ENCODE results near the gene TBC1D16. TPM values are rescaled to one million over a fixed set of nuclear protein-coding genes. Genes with fewer than 3 reads are reported as not detected.

Gene TBC1D16
- total and polyA plus RNA-seq, 4 donors: 7.3 to 48.5 (median 16.5) TPM

- H3K9me3 ChIP-seq (ENCODE audit: control insufficient read depth in 4 of 4, insufficient read depth in 3 of 4, low read length in 3 of 4): no peaks in the 10 kb centered on the region
- H3K27me3 ChIP-seq (ENCODE audit: control insufficient read depth in 3 of 3, insufficient read depth in 3 of 3, low read length in 2 of 3): no peaks in the 10 kb centered on the region
- TF ChIP-seq CTCF (IDR thresholded peaks at IDR 0.05; ENCODE audit: control extremely low read depth, extremely low read depth): no peak
- peaks cover 0 to 5% (median 0%) of the 10 kb centered on the region in 4 donors for H3K36me3 ChIP-seq (ENCODE audit: control insufficient read depth in 4 of 4, insufficient read depth in 4 of 4, low read length in 4 of 4)
- H3K4me1 ChIP-seq (ENCODE audit: control insufficient read depth in 5 of 5, insufficient read depth in 5 of 5, low read length in 5 of 5): peaks cover 0 to 5% (median under 1%) of the 10 kb centered on the region in 5 donors
- no peak overlapping the region for H3K27ac ChIP-seq (ENCODE audit: low read depth in 1 of 2, low read length in 1 of 2)
- H3K4me3 ChIP-seq: no peak overlapping the region
- DNase-seq: no peak
- 78 to 86% methylated on average over 21 of the region's 21 CpGs for WGBS, 2 donors
- H3K9ac ChIP-seq (ENCODE audit: insufficient read depth in 1 of 2, low read length in 2 of 2): no peak overlapping the region
- no peak for ATAC-seq (ENCODE audit: insufficient read depth, low FRiP score)
These were observed 16.6 kb downstream of the TBC1D16 start for GRCh38 chr17:80018917-80019651.

- no peak overlapping the region for H3K4me3 ChIP-seq
- H3K9me3 ChIP-seq (ENCODE audit: control insufficient read depth in 4 of 4, insufficient read depth in 3 of 4, low read length in 3 of 4): no peaks in the 10 kb centered on the region
- peaks cover 0 to 9% (median 5%) of the 10 kb centered on the region in 4 donors for H3K36me3 ChIP-seq (ENCODE audit: control insufficient read depth in 4 of 4, insufficient read depth in 4 of 4, low read length in 4 of 4)
- DNase-seq: no peak
- H3K9ac ChIP-seq (ENCODE audit: insufficient read depth in 1 of 2, low read length in 2 of 2): no peak overlapping the region
- ATAC-seq (ENCODE audit: insufficient read depth, low FRiP score): no peak
- no peak overlapping the region for H3K27ac ChIP-seq (ENCODE audit: low read depth in 1 of 2, low read length in 1 of 2)
- H3K4me1 ChIP-seq (ENCODE audit: control insufficient read depth in 5 of 5, insufficient read depth in 5 of 5, low read length in 5 of 5): no peaks in the 10 kb centered on the region
- WGBS, 2 donors: 95 to 98% methylated on average over 18 of the region's 18 CpGs
- no peaks in the 10 kb centered on the region for H3K27me3 ChIP-seq (ENCODE audit: control insufficient read depth in 3 of 3, insufficient read depth in 3 of 3, low read length in 2 of 3)
- no peak for TF ChIP-seq CTCF (IDR thresholded peaks at IDR 0.05; ENCODE audit: control extremely low read depth, extremely low read depth)
These were observed 18.3 kb downstream of the TBC1D16 start for GRCh38 chr17:80017226-80018010.

GRCh38 chr17:80012765-80013741 lies 22.6 kb downstream of the TBC1D16 start:
- Histone ChIP-seq H3K9me3 (ENCODE audit: control insufficient read depth in 4 of 4, insufficient read depth in 3 of 4, low read length in 3 of 4) (no peaks in the 10 kb centered on the region), H3K4me1 (ENCODE audit: control insufficient read depth in 5 of 5, insufficient read depth in 5 of 5, low read length in 5 of 5) (no peaks in the 10 kb centered on the region), H3K4me3 (no peak overlapping the region), H3K27ac (ENCODE audit: low read depth in 1 of 2, low read length in 1 of 2) (no peak overlapping the region), H3K36me3 (ENCODE audit: control insufficient read depth in 4 of 4, insufficient read depth in 4 of 4, low read length in 4 of 4) (peaks cover 0 to 19% (median 5%) of the 10 kb centered on the region in 4 donors), H3K27me3 (ENCODE audit: control insufficient read depth in 3 of 3, insufficient read depth in 3 of 3, low read length in 2 of 3) (no peaks in the 10 kb centered on the region), H3K9ac (ENCODE audit: insufficient read depth in 1 of 2, low read length in 2 of 2) (no peak overlapping the region)
- ATAC-seq (ENCODE audit: insufficient read depth, low FRiP score) (no peak), DNase-seq (no peak)
- 91 to 94% methylated on average over 29 to 33 of the region's 33 CpGs for WGBS, 2 donors
- no peak for TF ChIP-seq CTCF (IDR thresholded peaks at IDR 0.05; ENCODE audit: control extremely low read depth, extremely low read depth)

Data from lung (tissue), 12 donors.